ENCODE measurements around the gene GSS.
A peak's percentile ranks its signal among the peaks of the same experiment; 100 is the strongest.
"Not testable (repeated sequence)": the region's sequence is repeated elsewhere in the genome, so short reads cannot be mapped to it uniquely, and the experiment has no call there.

GSS gene

DNA sequence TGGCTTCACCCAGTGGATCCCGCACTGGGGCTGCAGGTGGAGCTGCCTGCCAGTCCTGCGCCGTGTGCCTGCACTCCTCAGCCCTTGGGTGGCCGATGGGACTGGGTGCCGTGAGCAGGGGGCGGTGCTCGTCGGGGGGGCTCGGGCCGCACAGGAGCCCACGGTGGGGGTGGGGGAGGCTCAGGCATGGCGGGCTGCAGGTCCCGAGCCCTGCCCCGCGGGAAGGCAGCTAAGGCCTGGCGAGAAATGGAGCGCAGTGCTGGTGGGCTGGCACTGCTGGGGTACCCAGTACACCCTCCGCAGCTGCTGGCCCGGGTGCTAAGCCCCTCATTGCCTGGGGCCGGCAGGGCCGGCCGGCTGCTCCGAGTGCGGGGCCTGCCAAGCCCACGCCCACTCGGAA lies 56.9 kb downstream of the GSS start:
- DNase-seq, result not testable (repeated sequence)

GRCh38 chr20:34898129-34898528 lies 57.5 kb downstream of the GSS start:
- not testable (repeated sequence) for DNase-seq

GRCh38 chr20:34896086-34896621 lies 59.5 kb downstream of the GSS start:
- DNase-seq, result no peak

DNA sequence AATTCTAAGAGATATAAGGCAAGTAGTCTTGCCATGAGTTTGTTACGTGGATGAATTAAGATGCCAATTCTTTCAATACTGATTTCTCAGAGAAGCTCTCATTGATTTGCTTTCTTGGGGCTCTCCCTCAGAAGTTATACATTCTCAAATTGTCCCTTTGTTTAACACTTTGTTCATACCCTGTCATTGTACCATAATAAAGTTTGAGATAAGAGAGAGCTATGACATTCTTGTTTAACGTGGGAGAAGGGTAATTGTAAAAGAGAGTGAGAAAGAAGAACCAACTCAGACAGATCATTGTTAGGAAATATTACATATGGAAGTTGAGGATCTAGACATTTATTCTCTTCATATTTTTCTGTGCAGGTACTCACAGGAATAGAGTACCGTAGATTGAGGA lies 60.1 kb downstream of the GSS start:
- DNase-seq, result no peak

GRCh38 chr20:34894723-34895122 lies 60.9 kb downstream of the GSS start:
- DNase-seq, result no peak

- no peak for DNase-seq
These were observed 62.9 kb downstream of the GSS start for GRCh38 chr20:34892671-34893070.

- peak; percentile 66 to 93 for DNase-seq
These were observed 64.2 kb downstream of the GSS start for GRCh38 chr20:34891166-34892062.

DNA sequence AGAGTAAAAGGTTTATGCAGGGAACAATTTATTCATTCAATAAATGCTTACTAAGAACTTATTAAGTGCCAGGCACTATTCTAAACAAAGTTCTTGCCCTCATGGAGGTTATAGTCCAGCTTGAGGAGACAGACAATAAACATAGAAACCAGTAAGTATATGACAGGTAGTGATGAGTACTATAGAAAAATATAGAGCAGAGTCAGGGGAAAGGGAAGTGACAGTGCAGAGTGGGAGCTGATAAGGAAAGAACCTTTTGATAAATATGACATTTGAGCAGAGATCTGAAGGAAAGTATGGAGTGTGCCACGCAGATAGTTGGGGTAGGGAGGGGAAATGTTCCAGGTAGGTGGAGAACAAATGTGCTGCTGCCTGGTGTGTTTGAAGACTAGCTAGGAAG lies 67.1 kb downstream of the GSS start:
- no peak for DNase-seq

- no peak for DNase-seq
These were observed 68.6 kb downstream of the GSS start for GRCh38 chr20:34887023-34887422.

- no peak for DNase-seq
These were observed 69.5 kb downstream of the GSS start for GRCh38 chr20:34886122-34886521.

DNA sequence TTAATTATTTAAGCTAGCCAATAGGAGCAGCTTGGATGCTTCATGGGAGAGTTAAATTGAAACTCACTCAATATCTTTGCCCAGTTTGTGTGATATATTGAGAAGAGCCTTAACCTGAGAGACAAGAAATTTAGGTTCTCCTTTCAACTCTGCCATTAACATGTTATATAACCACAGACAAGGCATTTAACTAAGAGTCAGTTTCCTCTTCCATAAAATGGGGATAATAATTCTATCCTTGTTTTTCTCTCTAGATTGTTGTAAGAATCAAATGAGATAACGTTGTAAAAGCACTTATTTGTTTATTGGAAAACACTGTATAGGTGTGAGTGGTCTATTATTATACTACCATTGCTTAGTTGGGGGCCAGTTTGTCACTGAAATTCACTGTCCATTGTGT lies 71.3 kb downstream of the GSS start:
- DNase-seq, result no peak

GRCh38 chr20:34883809-34884208 lies 71.8 kb downstream of the GSS start:
- no peak for DNase-seq

GRCh38 chr20:34883087-34883688 lies 72.4 kb downstream of the GSS start:
- no peak for DNase-seq

DNA sequence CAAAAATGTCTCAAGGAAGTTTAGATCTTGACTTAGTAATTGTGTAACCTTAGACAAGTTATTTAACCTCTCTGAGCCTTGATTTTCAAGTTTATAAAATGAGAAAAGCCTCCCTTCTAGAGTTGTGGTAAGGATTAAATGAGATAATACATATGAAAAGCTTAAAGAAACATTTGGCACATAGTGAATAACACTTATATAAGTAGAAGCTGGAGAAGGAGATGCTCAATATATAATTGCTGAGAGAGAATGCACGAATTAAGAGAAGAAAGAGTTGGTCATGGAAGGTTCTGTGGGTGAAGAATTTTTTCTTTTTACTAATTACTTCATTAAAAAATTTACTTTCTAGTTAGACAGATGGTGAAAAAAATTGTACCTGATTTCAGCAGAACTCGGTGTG lies 73.9 kb downstream of the GSS start:
- no peak for DNase-seq

DNA sequence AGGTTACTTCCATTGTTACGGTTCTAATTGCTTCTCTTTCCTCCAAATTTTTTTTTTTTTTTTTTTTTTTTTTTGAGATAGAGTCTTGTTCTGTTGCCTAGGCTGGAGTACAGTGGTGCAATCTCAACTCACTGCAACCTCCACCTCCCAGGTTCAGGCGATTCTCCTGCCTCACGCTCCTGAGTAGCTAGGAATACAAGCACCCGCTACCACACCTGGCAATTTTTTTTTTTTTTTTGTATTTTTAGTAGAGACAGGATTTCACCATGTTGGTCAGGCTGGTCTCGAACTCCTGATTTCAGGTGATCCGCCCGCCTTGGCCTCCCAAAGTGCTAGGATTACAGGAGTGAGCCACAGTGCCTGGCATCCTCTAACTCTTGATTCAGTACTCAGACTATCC lies 74.6 kb downstream of the GSS start:
- DNase-seq, result not testable (repeated sequence)

GRCh38 chr20:34880215-34880850 lies 75.3 kb downstream of the GSS start:
- no peak for DNase-seq
